ENCODE results near the gene CEP120. TPM values are rescaled to one million over a fixed set of nuclear protein-coding genes. Genes with fewer than 3 reads are reported as not detected.
"Not testable (repeated sequence)": the region's sequence is repeated elsewhere in the genome, so short reads cannot be mapped to it uniquely, and the experiment has no call there.

The CEP120 gene
- total RNA-seq, 1 donor from 2014 or later, result 9.9 TPM

- no peak for DNase-seq (ENCODE audit: low read depth in 2 of 2)
These were observed 35.9 kb downstream of the CEP120 start for GRCh38 chr5:123387313-123387712.

- DNase-seq (ENCODE audit: low read depth in 2 of 2), result no peak
These were observed 41.0 kb downstream of the CEP120 start for GRCh38 chr5:123382252-123382651.

GRCh38 chr5:123371575-123372179 lies 51.5 kb downstream of the CEP120 start:
- DNase-seq (ENCODE audit: low read depth in 2 of 2), result peak in 1 of 2 donors; percentile 17

GRCh38 chr5:123369371-123369968 lies 53.7 kb downstream of the CEP120 start:
- DNase-seq (ENCODE audit: low read depth in 2 of 2), result no peak

GRCh38 chr5:123367739-123368138 lies 55.5 kb downstream of the CEP120 start:
- peak; percentile 4 to 18 for DNase-seq (ENCODE audit: low read depth in 2 of 2)

GRCh38 chr5:123365156-123365555 lies 58.0 kb downstream of the CEP120 start:
- no peak for DNase-seq (ENCODE audit: low read depth in 2 of 2)

- no peak for DNase-seq (ENCODE audit: low read depth in 2 of 2)
These were observed 58.6 kb downstream of the CEP120 start for GRCh38 chr5:123364441-123365155.

GRCh38 chr5:123360910-123361309 lies 62.3 kb downstream of the CEP120 start:
- no peak for DNase-seq (ENCODE audit: low read depth in 2 of 2)

GRCh38 chr5:123360201-123360571 lies 63.0 kb downstream of the CEP120 start:
- DNase-seq (ENCODE audit: low read depth in 2 of 2), result no peak

GRCh38 chr5:123359454-123360200 lies 63.6 kb downstream of the CEP120 start:
- no peak for DNase-seq (ENCODE audit: low read depth in 2 of 2)

- no peak for DNase-seq (ENCODE audit: low read depth in 2 of 2)
These were observed 64.5 kb downstream of the CEP120 start for GRCh38 chr5:123358751-123359150.

GRCh38 chr5:123358304-123358703 lies 64.9 kb downstream of the CEP120 start:
- DNase-seq (ENCODE audit: low read depth in 2 of 2), result no peak

GRCh38 chr5:123351820-123352219 lies 71.4 kb downstream of the CEP120 start:
- no peak for DNase-seq (ENCODE audit: low read depth in 2 of 2)

GRCh38 chr5:123351240-123351639 lies 72.0 kb downstream of the CEP120 start:
- DNase-seq (ENCODE audit: low read depth in 2 of 2), result no peak

- DNase-seq (ENCODE audit: low read depth in 2 of 2), result no peak
These were observed 72.5 kb downstream of the CEP120 start for GRCh38 chr5:123350742-123351141.

- peak; percentile 16 to 41 for DNase-seq (ENCODE audit: low read depth in 2 of 2)
These were observed 78.3 kb downstream of the CEP120 start for GRCh38 chr5:123344816-123345426.

- no peak for DNase-seq (ENCODE audit: low read depth in 2 of 2)
These were observed 82.3 kb downstream of the CEP120 start for GRCh38 chr5:123340928-123341327.

GRCh38 chr5:123308377-123308776 lies 114.8 kb downstream of the CEP120 start:
- DNase-seq (ENCODE audit: low read depth in 2 of 2), result not testable (repeated sequence)

- no peak for DNase-seq (ENCODE audit: low read depth in 2 of 2)
These were observed 117.5 kb downstream of the CEP120 start for GRCh38 chr5:123305751-123306150.

- no peak for DNase-seq (ENCODE audit: low read depth in 2 of 2)
These were observed 118.4 kb downstream of the CEP120 start for GRCh38 chr5:123304777-123305316.

- DNase-seq (ENCODE audit: low read depth in 2 of 2), result no peak
These were observed 119.4 kb downstream of the CEP120 start for GRCh38 chr5:123303802-123304201.

Data from dermis microvascular lymphatic vessel endothelial cell (primary cell).